HG02981 (cell line): ENCODE measurements around the gene SLC34A1.

Experiments
- ATAC-seq: cut with Tn5 transposase; IDR thresholded peaks from one replicate; pipeline ENCODE4 v1.9.1; 2021; ENCODE audit warnings: mild to moderate bottlenecking, moderate library complexity; ENCODE audit not compliant: unreplicated experiment

SLC34A1 gene

DNA sequence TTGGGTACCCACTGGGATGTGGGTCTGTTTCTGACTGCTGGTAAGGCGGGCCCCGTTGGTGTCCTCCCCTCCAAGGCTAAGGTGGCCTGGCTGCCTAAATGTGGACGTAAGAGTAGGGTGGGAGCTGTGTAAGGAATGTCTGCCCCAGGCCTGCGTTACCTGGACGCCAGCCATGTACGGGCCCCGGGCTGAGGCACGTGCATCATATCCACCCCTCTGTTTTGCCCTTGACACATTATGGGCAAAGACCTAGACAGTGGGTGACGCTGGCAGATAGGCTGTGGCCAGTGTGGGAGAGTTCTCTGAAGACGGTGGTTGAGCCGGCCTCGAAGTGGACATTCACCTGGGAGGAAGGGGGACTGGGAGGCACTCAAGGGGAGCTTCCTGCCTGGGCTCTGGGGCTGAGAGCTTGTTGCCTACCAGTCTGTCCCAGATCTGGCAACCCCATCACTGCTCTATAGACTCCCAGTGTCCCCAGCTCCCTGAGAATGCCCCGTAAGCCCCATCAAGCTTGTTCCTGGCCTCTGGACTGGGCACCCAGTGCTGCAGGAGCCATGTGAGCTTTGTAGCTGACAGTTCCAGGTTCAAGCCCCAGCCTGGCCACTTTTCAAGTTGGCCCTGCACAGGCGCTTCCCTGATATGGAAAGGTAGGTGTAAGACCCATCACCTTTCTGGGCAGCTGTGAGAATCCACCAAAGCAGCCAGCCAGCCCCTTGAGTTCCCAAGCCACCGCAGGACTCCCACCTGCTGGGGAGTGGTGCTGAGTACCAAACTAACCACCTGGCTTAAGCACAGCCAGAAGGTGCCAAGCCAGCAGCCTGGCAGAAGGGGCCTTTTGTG, 59.1 kb downstream of the SLC34A1 start:
- ATAC-seq: no peak

DNA sequence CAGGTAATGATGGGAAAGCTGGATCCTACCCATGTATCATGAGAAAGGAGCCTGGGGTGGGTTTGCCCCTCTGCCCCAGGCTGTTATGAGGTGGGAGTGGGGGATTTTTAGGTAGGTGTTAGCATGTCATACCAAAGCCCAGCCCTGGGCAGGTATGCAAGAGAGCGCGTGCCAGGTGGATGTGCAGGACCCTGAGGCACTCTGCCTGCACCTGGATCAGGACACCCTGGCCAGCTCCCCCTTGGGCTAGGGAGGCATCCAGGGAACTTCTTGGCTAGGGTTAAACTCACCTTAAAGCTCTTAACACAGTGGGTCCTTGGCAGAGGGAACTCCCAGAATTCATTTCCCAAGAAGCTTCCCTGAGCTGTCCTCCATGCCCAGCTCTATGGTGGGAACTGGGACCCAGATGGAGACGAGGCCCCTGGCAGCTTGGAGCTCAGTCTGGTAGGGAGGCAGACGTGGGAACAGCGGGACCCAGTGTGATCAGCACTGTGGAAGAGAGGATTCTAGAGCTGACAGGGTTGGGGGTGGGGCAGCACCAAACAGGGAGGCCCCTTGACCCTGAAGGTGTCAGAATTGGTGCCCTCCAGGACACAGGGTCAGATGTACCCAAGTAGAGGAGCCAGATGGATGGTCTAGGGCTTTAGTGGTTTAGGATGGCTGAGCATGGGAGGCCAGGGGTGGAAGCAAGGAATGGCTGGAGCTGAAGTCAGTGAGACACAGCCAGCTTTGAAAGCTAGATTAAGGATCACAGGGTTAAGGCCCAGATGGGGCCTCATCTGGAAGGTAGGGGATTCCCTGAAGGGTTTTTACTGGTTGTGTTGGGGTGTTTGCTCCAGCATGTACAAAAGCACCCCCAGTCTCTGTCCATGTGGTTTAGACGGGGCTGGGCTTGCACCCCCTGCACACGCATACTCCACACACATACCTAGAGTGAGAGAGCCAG, 60.1 kb downstream of the SLC34A1 start:
- no peak for ATAC-seq

DNA sequence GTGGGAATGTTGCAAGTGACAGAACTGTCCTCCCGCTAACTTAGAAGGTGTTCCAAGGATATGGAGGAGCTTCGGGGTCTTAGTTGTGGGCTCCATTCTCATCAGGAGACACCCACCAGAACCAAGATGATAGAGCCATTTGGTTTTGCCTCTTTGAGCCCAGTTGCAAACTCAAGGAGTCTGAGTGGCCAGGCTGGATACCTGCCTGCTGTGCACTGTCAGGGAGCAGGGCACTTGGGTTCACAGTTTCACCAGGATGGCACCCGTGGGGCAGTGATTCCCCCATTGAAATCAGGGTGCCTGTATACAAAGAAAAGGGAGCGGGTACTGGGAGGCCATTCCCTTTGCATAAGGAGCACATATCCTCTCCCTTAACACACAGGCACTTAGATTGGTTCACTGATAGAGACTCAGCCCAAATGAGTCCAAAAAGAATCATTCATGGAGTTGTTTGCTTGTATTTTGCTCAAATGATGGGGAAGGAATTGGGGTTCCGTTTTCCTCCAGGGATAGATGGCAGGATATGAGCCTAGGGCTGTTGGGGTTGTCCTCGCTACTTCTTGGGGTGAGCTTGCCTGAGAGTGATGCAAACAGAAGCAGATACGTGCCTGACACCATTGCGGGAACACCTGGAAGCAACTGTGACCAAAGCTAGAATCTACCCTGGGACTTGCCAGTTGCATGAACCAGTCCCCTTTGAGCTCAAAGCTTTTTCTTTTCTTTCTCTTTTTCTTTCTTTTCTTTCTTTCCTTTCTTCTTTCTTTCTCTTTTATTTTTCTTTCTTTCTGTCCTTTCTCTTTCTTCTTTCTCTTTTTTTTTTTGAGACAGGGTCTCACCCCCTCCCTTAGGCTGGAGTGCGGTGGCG, 61.0 kb downstream of the SLC34A1 start:
- ATAC-seq: no peak

DNA sequence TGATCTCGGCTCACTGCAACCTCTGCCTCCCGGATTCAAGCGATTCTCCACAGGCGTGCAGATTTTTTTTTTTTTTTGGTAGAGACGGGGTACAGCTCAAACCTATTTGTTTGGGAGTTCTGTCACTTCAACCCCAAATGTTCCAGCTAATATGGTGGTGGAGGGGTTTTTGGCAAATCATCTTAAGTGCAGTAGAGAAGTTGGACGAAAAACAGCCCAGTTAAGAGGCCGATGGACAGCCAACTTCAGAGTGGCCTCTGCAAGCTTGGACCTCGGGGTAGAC, 61.6 kb downstream of the SLC34A1 start:
- no peak for ATAC-seq

DNA sequence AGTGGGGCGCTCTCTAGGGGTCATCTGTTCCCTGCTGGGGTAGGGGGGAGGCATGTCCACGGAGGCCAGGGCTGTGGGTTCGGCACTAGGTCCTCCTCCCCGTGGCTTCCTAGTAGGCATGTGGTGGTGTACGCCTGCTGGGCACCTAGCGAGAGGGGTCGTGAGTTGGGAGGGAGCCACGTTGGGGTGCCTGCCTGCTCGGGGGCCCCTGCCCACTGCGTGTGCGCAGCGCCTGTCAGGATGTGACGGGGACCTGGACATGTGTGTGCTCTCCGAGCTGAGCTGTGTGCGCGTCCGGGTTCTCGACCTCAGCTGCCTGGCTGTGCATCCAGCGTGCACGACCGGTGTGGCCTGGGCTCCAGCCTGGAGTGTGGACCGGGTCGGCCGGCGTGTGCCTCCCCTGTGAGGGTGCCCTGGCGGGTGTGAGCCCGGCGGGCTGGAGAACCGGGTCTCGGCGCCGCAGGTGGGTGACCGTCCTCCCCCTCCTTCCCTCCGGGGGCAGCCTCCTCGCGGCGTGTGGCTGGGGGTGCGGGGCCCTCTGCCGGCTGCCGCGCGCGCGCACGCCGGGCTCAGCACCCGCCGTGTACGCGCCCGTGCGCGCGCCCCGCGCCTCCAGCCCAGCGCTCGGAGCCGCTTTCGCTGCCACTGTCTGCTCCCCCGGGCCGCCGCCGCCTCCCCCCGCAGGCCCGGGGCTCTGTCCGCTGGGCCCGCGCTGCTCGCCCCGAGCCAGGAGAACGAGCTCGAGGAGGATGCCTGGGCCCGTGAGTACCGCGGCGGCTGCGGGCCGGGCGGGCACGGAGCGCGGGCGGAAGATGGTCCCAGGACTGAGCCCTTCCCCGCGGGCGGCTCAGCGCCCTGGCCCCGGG, 62.2 kb downstream of the SLC34A1 start, which contains the start of gene PRR7:
TSS of gene PRR7 (plus strand) at position 615 of the 866 bp plus-strand sequence. CDS start 8,254 bp downstream, outside the sequence.
- peak; percentile 51 for ATAC-seq

DNA sequence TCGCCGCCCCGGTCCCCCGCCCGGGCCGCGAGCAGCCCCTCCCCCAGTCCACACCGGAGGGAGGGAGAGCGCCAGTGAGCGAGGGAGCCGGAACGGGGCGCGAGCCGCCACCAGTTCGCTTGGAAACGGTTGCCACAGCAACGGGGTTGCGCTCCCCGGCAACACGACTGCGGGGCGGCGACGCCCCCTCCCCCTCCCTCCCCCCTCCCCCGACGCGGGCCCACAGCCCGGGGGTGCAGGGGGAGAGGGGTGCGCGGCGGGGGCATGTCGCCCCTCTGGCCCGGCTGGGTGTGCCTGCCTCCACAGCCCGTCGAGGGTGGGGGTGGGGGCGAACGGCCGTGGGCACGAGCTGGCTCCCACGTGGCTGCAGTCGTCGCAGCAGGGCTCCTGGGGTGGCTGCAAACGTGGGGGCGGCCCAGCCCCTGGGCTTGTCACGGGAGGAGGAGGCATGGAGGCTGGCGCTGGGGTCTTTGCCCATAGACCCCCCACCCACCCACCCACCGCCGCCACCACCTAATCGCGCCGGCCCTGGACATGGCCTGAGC, 62.9 kb downstream of the SLC34A1 start:
- peak; percentile 39 for ATAC-seq

DNA sequence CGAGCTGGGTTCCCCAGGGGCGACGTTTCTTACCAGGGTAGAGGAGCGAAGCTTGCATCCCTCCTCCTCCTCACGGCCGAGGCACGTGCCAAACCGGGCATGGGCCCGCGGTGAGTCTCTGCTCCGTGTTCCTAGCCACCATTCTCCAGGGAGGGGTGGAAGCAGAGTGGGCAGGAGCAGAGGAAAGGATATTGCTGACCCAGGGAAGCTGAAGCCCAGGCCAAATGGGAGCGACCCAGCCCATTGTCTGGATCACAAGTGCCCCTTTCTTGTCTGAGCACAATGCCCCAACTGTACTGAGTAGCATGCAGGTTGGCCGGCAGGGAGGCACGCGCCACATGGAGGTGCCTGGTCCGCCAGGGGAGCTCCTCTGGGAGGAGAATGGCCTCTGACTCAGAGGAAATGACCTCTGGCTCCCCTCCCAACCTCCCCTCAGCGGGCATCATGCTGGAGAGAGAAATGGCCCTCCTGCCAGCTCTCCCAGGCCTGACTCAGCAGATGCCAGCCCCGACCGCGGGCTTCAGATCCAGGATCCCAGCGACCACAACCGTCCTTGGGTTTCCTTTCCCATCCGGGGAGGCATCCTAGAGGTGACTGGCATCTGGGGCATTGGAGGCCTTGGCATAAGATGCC, 63.5 kb downstream of the SLC34A1 start:
- ATAC-seq: no peak
